Renal cortex interstitium (tissue), 15 donors: ENCODE data around the gene ACTMAP. TPM values are rescaled to one million over a fixed set of nuclear protein-coding genes. Genes with fewer than 3 reads are reported as not detected.
A peak's percentile ranks its signal among the peaks of the same experiment; 100 is the strongest.
"Not testable (repeated sequence)": the region's sequence is repeated elsewhere in the genome, so short reads cannot be mapped to it uniquely, and the experiment has no call there.

Source experiments
- DNase-seq, 11 donors: peaks; one replicate each; pipeline ENCODE4 v3.0.0-alpha.2; 2013; ENCODE audit warnings: low read depth in 9 of 11, low spot score in 4 of 11; ENCODE audit errors: extremely low read depth in 1 of 11
- long read RNA-seq, 16 experiments: transcript quantifications; one replicate each; lab custom pipeline, GENCODE V29; 2026
- polyA plus RNA-seq, 3 donors: library from polyadenylated mRNA; unstranded; fragments of 120-200 nt; gene quantifications; one replicate each; pipeline ENCODE4 v1.2.1, GENCODE V29; 2013; ENCODE audit not compliant: insufficient read length in 3 of 3

Gene ACTMAP, protein sequence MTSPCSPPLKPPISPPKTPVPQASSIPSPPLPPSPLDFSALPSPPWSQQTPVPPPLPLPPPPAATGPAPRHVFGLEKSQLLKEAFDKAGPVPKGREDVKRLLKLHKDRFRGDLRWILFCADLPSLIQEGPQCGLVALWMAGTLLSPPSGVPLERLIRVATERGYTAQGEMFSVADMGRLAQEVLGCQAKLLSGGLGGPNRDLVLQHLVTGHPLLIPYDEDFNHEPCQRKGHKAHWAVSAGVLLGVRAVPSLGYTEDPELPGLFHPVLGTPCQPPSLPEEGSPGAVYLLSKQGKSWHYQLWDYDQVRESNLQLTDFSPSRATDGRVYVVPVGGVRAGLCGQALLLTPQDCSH
- polyA plus RNA-seq: 10 to 100 TPM; 14.5 to 18.5 (median 15.1) TPM
- long read RNA-seq, donor 1, partial matches to known transcripts: 0 of 2 reads
- long read RNA-seq, donor 1, other reads (novel, unspliced or antisense): 0 of 2 reads
- long read RNA-seq, donor 2, partial matches to known transcripts: 47 of 84 reads
- long read RNA-seq, donor 2, other reads (novel, unspliced or antisense): 37 of 84 reads
- long read RNA-seq, donor 3, partial matches to known transcripts: 0 of 2 reads
- long read RNA-seq, donor 3, other reads (novel, unspliced or antisense): 0 of 2 reads
- long read RNA-seq, donor 4, partial matches to known transcripts: 91 of 91 reads
- long read RNA-seq, donor 4, other reads (novel, unspliced or antisense): 0 of 91 reads
- long read RNA-seq, donor 5, partial matches to known transcripts: 5 of 8 reads
- long read RNA-seq, donor 5, other reads (novel, unspliced or antisense): 0 of 8 reads
- long read RNA-seq, donor 6, partial matches to known transcripts: 0 of 2 reads
- long read RNA-seq, donor 6, other reads (novel, unspliced or antisense): 0 of 2 reads
- long read RNA-seq, donor 7, partial matches to known transcripts: 105 of 179 reads
- long read RNA-seq, donor 7, other reads (novel, unspliced or antisense): 72 of 179 reads
- long read RNA-seq, donor 8, partial matches to known transcripts: 128 of 130 reads
- long read RNA-seq, donor 8, other reads (novel, unspliced or antisense): 0 of 130 reads
- long read RNA-seq, donor 9: 0 reads
- long read RNA-seq, donor 10, partial matches to known transcripts: 0 of 1 reads
- long read RNA-seq, donor 10, other reads (novel, unspliced or antisense): 0 of 1 reads
- long read RNA-seq, donor 11, partial matches to known transcripts: 5 of 5 reads
- long read RNA-seq, donor 11, other reads (novel, unspliced or antisense): 0 of 5 reads
- long read RNA-seq, donor 12: 0 reads
- long read RNA-seq, donor 13, partial matches to known transcripts: 0 of 5 reads
- long read RNA-seq, donor 13, other reads (novel, unspliced or antisense): 0 of 5 reads
- long read RNA-seq, donor 14, partial matches to known transcripts: 0 of 1 reads
- long read RNA-seq, donor 14, other reads (novel, unspliced or antisense): 0 of 1 reads
- long read RNA-seq, donor 15, partial matches to known transcripts: 6 of 35 reads
- long read RNA-seq, donor 15, other reads (novel, unspliced or antisense): 27 of 35 reads
- long read RNA-seq, donor 16, partial matches to known transcripts: 16 of 19 reads
- long read RNA-seq, donor 16, other reads (novel, unspliced or antisense): 0 of 19 reads

DNA sequence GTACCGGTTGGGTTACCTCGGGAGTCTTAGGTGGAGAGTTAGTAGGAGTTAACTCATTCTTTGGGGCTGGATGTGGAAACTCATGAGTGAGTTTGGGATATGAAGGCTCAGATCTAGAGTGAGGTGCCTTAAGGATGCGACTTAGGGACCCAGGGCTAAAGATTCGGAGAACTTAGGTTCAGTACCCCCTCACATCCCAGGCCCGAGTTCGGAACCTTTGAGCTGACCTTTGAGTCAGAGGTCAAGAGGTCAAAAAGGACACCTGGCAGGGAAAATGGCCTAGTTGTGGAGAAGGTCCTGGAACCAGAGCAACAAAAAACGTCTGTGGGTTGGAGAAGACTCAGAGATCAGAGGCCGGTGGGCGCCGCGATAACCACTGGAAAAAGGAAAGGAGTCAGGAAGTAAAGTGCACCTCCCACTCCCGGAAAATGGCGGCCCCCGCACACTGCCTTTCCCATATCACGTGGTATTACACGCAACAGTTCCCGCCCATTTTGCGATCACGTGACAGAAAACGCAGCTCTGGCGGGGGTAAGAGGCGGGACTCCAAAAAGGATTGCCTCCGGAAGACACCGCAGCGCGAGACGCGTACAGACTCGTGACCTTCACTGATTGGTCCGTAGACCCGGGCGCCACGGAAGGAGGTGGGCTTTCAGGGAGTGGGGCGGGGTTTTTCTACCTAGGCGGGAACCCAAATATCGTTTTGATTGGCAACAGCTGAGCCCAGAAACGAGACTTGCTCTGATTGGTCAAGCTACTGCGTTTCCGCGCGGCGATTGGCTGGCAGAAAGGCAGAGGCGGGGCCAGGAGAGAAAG, at the start of gene ACTMAP:
ACTMAP (minus strand) TSS at position 420 of the 816 bp plus-strand sequence. CDS start 674 bp downstream, outside the sequence.
- DNase-seq: peak; percentile 99 to 100 (median 100)

DNA sequence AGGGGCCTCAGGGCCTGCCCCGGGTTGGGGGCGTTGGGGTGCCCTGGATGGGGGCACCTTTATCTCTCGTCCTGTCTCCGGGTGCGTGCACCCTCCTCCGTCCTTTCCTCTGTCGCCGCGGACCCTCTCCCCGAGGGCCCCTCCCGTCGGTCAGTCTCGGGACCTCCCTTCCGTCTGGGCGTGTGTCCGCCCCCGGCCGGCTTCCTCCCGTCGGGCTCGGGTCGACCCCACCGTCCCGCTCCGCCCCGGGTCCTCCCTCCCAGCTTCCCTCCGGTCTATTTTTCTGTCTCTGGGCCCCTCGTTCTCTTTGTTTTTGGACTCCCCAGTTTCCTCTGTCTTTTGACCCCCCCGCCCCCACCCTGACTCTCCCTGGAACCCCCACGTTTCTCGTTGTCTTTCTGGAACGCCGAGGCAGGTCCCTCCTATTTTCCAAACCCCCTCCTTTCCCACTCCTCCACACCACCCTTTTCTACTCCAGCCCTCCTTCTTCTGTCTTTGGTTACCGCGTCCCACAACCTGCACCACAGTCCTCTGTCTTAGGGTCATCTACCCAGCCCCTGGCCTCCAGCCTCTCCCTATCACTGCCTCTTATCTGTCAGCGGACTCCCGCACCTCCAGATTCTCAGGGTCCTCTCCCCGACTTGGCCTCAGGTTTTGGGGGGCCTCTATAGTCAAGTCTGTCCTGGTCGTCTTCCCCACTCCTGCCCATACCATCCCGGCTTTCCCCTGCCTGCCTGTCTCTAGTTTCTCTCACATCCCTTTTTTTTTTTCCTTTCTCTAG, 49.5 kb upstream of the ACTMAP start:
- DNase-seq: no peak

DNA sequence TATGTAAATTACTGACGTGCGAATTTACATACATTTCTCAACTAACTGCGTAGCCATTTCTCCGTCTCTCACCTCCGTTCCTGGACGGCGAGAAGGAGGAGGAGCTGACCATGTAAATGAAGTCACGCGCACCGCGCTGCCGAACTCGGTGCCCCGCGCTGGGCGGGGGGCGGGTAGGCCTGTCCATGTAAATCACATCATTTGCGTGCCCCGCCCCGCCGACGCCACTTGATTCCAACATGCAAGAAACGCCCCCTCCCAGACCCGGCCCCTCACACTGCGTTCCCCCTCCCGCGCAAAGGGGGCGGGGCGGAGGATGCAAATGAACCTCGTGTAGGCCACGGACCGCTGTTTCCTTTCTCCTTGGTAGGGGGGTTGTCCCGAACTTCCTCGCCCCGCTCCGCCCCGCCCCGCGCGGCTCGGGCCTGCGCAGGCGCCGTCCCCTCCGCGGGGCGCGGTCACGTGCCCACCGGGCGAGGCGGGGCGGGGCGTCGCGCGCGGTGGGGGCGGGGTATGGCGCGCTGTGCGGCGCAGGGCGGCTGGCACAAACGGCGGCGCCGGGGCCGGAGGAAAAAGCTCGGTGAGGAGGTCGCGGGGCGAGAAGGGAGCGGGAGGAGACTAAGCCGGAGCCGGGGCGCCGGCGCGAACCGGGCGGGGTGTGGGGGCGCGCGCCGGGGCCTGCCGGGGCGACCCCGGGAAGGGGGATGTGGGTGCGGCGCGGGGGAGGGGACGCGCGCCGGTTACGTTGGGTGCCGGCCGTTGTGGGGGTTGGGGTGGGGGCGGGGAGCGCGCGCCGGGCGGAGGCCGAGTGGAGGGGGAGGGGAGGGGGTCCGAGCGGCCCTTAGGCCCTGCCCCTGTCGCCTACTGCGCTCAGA, 48.6 kb upstream of the ACTMAP start, which contains the start of gene EGLN2:
EGLN2 (plus strand) TSS at position 509 of the 875 bp plus-strand sequence. CDS start 1,382 bp downstream, outside the sequence.
- DNase-seq: peak; percentile 97 to 100 (median 100)

DNA sequence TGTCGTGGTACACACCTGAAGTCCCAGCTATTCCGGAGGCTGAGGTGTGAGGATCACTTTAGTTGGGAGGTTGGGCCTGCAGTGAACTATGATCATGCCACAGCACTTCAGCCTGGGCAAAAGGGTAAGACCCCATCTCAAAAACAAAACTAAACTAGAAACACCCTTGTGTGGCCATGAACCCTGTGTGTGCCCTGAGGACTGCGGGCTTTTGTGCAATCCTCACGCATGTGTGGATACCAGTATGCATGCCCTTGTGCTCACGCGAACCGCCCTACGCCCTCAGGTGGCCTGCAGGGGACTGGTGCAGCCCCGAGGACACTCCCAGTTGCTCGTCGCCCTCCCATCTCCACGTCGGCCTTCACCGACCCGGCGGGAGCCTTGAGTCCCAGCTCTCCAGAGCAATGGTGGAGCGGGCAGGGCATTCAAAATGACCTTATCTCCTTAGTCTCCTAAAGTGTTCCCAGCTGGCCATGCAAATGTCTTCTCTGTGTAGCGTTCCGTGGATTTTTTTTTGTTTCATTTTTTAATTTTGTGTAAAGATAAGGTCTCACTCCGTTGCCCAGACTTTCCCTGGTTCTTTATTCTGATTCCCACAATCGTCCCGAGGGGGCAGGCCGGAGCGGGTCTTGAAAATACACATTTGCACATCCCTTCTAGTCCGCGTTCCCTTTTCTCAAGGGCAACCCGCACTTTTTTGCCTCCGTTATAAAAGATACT, 47.8 kb upstream of the ACTMAP start:
- DNase-seq: peak in 2 of 11 donors; percentile 54 to 57

DNA sequence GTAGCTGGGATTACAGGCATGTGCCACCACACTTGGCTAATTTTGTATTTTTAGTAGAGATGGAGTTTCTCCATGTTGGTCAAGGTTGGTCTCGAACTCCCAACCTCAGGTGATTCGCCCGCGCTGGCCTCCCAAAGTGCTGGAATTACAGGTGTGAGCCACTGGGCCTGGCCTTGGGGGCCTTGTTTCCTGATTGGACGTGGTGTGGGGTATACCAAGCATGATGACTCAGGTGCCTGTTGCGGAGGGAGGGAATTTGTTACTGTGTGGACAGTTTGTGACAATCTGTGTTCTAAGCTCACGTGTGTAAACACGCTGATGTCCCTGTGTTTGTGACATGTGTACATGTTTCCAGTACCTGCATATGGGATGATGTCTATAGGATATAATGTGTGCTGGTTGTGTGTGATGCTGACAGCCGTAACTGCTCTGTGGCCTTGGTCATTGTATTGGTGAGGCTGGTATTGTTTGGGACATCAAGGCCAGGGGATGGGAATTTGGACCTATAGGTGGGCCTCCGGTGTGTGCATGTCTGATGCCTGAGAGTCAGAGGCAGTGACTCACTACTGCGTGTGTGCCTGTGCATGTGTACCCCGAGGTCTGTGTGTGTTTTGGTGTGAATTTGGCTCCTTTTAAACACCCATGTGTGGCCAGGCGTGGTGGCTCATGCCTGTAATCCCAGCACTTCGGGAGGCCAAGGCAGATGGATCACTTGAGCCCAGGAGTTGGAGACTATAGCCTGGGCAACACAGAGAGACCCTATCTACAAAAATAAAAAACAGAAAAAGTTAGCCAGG, 47.1 kb upstream of the ACTMAP start:
- DNase-seq: no peak

DNA sequence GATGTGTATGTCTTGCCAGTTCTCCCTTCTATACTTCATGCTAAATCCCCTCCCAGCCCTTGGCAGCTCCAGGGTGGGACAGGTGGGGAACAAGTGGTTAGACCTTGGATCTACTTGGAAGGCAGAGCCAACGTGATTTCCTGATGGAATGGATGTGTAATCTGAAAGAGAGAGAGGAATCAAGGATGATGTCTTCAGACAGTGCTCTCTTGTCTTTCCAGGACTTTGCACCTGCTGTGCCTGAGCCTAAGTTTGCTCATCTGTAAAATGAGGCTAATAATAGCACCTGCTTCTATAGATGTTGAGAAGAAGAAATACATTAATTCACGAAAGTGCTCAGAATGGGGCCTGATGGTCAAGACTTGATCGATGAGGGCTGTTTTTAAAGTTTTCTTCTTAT, 41.7 kb upstream of the ACTMAP start:
- DNase-seq: no peak

DNA sequence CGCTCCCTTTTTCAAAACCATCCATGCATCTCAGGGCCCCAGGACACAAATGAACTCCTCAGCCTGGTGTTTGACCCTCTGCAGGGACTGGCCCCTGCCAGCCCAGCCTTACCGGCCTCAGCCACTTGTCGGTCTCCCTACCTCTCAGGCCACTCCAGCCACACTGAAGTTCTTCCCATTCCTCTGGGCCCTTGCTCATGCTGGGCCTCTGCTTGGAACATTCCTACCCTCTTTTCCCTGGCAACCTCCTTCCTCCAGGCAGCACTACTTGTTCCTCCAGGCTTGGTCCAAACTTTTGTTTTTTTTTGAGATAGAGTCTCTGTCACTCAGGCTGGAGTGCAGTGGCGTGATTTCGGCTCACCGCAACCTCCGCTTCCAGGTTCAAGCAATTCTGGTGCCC, 41.1 kb upstream of the ACTMAP start:
- no peak for DNase-seq

DNA sequence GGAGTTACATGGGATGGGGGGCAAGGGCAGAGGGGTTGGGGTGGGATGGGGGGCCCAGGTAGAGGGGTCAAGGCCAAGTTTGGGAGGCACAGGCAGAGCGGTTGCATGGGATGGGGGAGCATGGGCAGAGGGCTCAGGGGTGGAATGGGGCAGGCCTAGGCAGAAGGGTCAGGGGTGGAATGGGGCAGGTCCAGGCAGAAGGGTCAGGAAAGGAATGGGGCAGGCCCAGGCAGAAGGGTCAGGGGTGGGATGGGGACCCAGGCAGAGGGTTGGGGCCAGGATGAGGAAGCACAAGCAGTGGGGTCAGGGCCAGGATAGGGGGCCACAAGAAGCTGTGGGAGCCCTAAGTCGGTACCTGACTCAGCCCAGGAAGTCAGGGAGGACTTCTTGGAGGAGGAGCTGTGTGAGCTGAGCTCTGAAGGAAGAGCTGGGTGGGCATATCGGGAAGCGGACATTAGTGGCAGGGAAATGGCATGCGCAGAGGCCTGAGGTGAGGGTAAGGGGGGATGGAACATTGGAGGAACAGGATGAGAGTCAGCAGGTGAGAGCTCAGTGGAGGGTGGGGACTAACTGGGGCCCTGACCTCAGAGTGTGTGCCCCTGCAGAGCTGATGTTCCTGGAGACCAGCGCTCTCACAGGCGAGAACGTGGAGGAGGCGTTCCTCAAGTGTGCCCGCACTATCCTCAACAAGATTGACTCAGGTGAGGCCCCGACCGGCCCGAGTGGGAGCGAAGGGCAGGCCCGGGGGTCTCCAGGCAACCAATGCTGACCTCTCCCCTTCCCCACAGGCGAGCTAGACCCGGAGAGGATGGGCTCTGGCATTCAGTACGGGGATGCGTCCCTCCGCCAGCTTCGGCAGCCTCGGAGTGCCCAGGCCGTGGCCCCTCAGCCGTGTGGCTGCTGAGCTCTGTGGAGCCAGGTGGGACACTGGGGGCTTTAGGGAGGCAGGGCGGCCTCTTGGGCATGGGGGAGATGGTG, 36.1 kb upstream of the ACTMAP start:
- no peak for DNase-seq

DNA sequence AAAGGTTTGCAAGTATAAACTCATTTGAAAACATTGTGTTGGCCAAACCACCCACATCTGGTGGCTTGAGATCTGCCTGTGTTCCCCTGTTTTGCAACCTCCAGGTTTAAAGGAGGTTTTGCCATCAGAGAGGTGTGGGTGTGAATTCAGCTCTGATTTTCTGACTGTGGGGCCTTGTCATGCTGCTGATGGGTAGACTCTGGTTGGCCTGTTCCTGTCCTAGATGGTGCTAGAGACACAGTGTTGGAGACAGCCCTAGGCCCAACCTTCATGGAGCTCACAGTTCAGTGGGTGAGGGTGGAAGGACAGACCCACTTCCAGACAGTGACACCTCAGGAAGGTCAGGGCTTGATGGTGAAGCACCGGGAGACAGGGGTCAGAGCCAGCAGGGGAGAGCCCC, 35.2 kb upstream of the ACTMAP start:
- DNase-seq: no peak

DNA sequence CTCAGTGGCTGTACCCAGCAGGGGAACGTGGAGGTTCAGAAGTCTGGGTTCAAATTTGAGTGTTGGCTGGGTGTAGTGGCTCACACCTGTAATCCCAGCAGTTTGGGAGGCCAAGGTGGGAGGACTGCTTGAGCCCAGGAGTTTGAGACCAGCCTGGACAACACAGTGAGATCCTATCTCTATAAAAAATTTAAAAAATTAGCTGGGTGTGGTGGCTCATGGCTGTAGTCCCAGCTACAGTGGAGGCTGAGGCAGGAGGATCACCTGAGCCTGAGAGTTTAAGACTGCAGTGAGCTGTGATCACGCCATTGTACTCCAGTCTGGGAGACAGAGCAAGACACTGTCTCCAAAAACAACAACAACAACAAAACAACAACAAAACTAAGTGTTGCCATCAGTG, 33.9 kb upstream of the ACTMAP start:
- not testable (repeated sequence) for DNase-seq

DNA sequence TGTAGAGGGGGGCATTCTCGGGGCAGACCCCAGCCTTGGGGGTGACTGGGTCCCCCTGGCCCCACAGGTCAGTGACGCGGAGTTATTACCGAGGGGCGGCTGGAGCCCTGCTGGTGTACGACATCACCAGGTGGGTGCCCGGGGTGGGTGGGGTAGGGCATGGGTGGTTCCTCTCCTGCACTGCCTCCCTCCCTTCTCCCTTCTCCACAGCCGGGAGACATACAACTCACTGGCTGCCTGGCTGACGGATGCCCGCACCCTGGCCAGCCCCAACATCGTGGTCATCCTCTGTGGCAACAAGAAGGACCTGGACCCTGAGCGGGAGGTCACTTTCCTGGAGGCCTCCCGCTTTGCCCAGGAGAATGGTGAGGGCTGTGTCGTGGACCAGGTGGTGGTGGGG, 33.4 kb upstream of the ACTMAP start:
- no peak for DNase-seq

DNA sequence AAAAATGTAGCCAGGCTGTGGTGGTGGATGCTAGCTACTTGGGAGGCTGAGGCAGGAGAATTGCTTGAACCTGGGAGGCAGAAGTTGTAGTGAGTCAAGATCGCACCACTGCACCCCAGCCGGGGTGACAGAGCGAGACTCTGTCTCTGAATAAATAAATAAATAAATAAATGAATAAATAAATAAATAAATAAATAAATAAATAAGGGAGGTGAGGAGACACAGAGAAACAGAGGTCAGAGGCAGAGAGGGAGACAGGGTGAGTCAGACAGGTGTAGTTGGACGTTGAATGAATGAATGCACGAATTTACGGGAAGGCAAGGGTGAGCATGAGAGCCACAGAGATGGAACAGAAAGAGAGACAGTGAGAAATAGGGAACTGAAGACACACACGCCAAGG, 30.9 kb upstream of the ACTMAP start:
- no peak for DNase-seq

DNA sequence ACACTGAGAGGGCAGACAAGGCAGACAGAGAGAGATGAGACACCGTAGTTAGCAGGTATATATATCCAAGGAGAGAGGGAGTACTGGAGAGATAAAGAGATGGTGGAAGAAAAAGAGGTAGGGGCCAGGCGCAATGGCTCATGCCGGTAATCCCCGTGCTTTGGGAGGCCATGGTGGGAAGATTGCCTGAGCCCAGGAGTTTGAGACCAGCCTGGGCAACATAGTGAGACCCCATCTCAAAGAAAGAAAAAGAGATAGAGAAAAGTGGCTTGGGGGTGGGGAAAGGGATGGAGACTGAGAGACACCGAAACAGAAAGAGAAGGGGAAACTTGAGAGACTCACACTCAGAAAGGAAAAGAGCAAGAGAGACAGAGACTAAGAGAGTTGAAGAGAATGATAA, 30.3 kb upstream of the ACTMAP start:
- DNase-seq: no peak
